Fibroblast of mammary gland (primary cell): ENCODE data around the gene DCTD.

Experiments used
- DNase-seq: peaks from one replicate; pipeline ENCODE4 v3.0.0-alpha.2; 2010; ENCODE audit warnings: low read depth
- H3K4me3 ChIP-seq: 2 replicates; pipeline ENCODE4 v1.5.1; 2011; ENCODE audit warnings: low read depth, mild to moderate bottlenecking, low read length, moderate library complexity; ENCODE audit not compliant: control insufficient read depth
- TF ChIP-seq, protein P1 (sequence below): conservative IDR thresholded peaks from 2 replicates; pipeline ENCODE4 v1.5.1; 2011; ENCODE audit warnings: low read depth, low read length, inconsistent platforms; ENCODE audit not compliant: control insufficient read depth, insufficient read depth

The DCTD gene

GRCh38 chr4:182880387-182881356 lies 36.5 kb downstream of the DCTD start:
- no peak overlapping the region for H3K4me3 ChIP-seq
- TF ChIP-seq, protein P1, sequence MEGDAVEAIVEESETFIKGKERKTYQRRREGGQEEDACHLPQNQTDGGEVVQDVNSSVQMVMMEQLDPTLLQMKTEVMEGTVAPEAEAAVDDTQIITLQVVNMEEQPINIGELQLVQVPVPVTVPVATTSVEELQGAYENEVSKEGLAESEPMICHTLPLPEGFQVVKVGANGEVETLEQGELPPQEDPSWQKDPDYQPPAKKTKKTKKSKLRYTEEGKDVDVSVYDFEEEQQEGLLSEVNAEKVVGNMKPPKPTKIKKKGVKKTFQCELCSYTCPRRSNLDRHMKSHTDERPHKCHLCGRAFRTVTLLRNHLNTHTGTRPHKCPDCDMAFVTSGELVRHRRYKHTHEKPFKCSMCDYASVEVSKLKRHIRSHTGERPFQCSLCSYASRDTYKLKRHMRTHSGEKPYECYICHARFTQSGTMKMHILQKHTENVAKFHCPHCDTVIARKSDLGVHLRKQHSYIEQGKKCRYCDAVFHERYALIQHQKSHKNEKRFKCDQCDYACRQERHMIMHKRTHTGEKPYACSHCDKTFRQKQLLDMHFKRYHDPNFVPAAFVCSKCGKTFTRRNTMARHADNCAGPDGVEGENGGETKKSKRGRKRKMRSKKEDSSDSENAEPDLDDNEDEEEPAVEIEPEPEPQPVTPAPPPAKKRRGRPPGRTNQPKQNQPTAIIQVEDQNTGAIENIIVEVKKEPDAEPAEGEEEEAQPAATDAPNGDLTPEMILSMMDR = no peak
- peak; percentile 17 for DNase-seq

DNA sequence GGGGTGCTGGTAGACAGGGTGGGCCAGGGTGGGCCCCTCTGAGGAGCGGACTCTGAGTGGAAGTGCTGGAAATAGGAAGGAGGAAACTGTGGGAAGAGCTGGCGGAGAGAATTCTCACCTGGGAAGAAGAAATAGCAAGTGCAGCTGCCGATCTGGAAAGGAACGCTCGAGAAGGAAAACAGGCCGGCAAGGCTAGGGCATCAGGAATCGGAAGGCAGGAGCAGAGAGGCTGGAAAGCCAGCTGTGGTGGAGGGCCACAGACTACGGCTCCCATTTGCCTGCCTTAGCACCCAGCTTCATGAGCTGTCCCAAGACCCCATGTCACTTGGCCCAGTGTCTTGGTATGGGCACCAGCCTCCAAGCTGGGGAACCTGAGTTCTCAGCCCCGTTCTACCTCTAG lies 37.3 kb downstream of the DCTD start:
- TF ChIP-seq, protein P1 = no peak
- no peak overlapping the region for H3K4me3 ChIP-seq
- no peak for DNase-seq

DNA sequence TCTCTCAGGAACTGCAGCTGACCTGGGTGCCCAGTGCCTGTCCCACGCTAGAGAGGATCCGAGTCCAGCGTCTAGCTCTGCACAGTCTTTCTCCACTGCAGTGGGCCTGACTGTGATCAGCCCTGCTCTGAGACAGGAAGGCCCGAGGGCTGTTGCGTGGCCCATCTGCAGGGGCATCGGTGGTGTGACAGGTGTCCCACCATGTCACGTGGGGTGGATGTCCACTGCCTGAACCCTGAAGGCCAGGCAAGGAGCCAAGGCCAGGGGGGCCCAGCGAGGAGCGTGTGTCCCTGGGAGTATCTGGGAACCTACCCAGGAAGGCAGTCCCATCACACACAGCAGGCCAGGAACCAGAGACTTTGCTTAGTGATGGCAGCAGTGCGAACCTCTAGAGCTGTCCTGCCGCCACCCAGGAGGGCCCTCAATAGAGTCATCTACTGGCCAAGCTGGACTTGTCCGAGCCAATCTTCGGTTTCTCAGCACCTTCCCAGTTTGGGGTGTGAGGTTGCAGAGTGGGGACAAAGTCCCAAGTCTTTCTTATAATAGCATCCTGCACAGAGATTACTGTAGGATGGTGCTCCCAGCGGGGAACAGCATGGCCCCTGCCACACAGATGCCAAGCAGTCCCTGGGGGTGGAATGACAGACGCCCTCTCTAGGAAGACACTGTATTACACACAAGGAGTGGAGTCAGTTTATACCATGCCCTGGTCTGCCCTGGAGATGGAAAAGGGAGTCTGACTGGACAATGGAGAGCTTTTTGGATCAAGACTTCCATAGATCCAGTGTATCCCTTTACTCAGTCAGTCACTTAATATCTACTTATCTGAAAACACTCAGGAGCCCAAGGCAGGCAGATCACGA lies 38.3 kb downstream of the DCTD start:
- no peak for DNase-seq
- TF ChIP-seq, protein P1 = no peak

GRCh38 chr4:182877326-182877883 lies 39.8 kb downstream of the DCTD start:
- DNase-seq = no peak
- TF ChIP-seq, protein P1 = no peak
- no peak overlapping the region for H3K4me3 ChIP-seq

More for the DNA sequence above, 38.3 kb downstream of the DCTD start:
- H3K4me3 ChIP-seq = no peak overlapping the region

- no peak for DNase-seq
- TF ChIP-seq, protein P1 = no peak
- no peak overlapping the region for H3K4me3 ChIP-seq
Measured at GRCh38 chr4:182876427-182876826, 40.8 kb downstream of the DCTD start.

GRCh38 chr4:182875453-182876405 lies 41.5 kb downstream of the DCTD start:
- TF ChIP-seq, protein P1 = no peak
- no peak for DNase-seq
- H3K4me3 ChIP-seq = no peak overlapping the region
